ENCODE data around the gene MAN1A1.
"Not testable (repeated sequence)": the region's sequence is repeated elsewhere in the genome, so short reads cannot be mapped to it uniquely, and the experiment has no call there.

Gene MAN1A1

GRCh38 chr6:119163006-119163405, 186.6 kb downstream of the MAN1A1 start:
- DNase-seq: no peak

- DNase-seq: no peak
Observed at GRCh38 chr6:119162134-119162775, 187.3 kb downstream of the MAN1A1 start.

GRCh38 chr6:119161438-119161837, 188.1 kb downstream of the MAN1A1 start:
- no peak for DNase-seq

- no peak for DNase-seq
Observed at GRCh38 chr6:119160911-119161310, 188.7 kb downstream of the MAN1A1 start.

- DNase-seq: no peak
Observed at GRCh38 chr6:119158057-119158848, 191.3 kb downstream of the MAN1A1 start.

- no peak for DNase-seq
Observed at GRCh38 chr6:119157506-119157815, 192.1 kb downstream of the MAN1A1 start.

- no peak for DNase-seq
Observed at GRCh38 chr6:119156757-119157505, 192.6 kb downstream of the MAN1A1 start.

GRCh38 chr6:119156082-119156481, 193.5 kb downstream of the MAN1A1 start:
- DNase-seq: not testable (repeated sequence)

GRCh38 chr6:119152187-119152586, 197.4 kb downstream of the MAN1A1 start:
- no peak for DNase-seq

GRCh38 chr6:119148825-119149525, 200.6 kb downstream of the MAN1A1 start:
- no peak for DNase-seq

- peak; percentile 60 for DNase-seq
Observed at GRCh38 chr6:119148098-119148824, 201.3 kb downstream of the MAN1A1 start.

GRCh38 chr6:119147101-119148053, 202.2 kb downstream of the MAN1A1 start:
- DNase-seq: no peak

GRCh38 chr6:119145111-119145510, 204.4 kb downstream of the MAN1A1 start:
- DNase-seq: no peak

GRCh38 chr6:119142637-119143036, 206.9 kb downstream of the MAN1A1 start:
- DNase-seq: no peak

- DNase-seq: no peak
Observed at GRCh38 chr6:119142041-119142440, 207.5 kb downstream of the MAN1A1 start.

GRCh38 chr6:119140196-119141140, 209.1 kb downstream of the MAN1A1 start:
- no peak for DNase-seq

- DNase-seq: no peak
Observed at GRCh38 chr6:119138906-119139541, 210.5 kb downstream of the MAN1A1 start.

- DNase-seq: no peak
Observed at GRCh38 chr6:119137194-119138072, 212.1 kb downstream of the MAN1A1 start.

- no peak for DNase-seq
Observed at GRCh38 chr6:119134752-119135151, 214.8 kb downstream of the MAN1A1 start.

Measured in NCI-H1105 treated with DMSO at 0.1 percent for 48 hours (cell line).